SK-N-SH (cell line): ENCODE results near the gene MYLK. TPM values are rescaled to one million over a fixed set of nuclear protein-coding genes. Genes with fewer than 3 reads are reported as not detected.

Experiments used
- CTCF ChIA-PET: fragments of 300-600, 350-600 bp; formaldehyde crosslinking; extraction: SDS; loops from one replicate; lab custom pipeline; 2021; lab: Yijun Ruan, JAX
- POLR2A ChIA-PET: fragments of 350-600 bp; sonication (Branson Sonifier 250); formaldehyde crosslinking; extraction: SDS; loops from one replicate; lab custom pipeline; 2020; ENCODE audit warnings: antibody characterized with exemption, inconsistent platforms; lab: Yijun Ruan, JAX
- DNase-seq: peaks from one replicate; pipeline ENCODE4 v3.0.0; 2012
- H2AFZ ChIP-seq: fragments of 200-600 bp; sonication (generic); 2 replicates; pipeline ENCODE4 v1.8.1; 2016; ENCODE audit warnings: antibody characterized with exemption, mild to moderate bottlenecking, low read depth
- H3F3A ChIP-seq: fragments of 200-600 bp; sonication (generic); replicated peaks from 2 replicates; pipeline ENCODE3; 2016; ENCODE audit warnings: antibody characterized with exemption, mild to moderate bottlenecking; ENCODE audit not compliant: insufficient read depth
- H3K27ac ChIP-seq, 2 experiments: fragments of 200-500 bp in 1 of 2; fragments of 200-600 bp in 1 of 2; sonication (Bioruptor generic) in 1 of 2; sonication (generic), shearing (Covaris generic) in 1 of 2; 2 replicates each; pipeline versions ENCODE4 v1.5.1 to v1.6.1; 2014 to 2016; ENCODE audit warnings: low read depth in 2 of 2, inconsistent platforms in 1 of 2, low read length in 1 of 2, mild to moderate bottlenecking in 1 of 2, mixed read lengths in 1 of 2
- H3K27me3 ChIP-seq: fragments of 200-600 bp; sonication (generic), shearing (Covaris generic); 2 replicates; pipeline ENCODE4 v1.6.1; 2016; ENCODE audit warnings: mixed run types; ENCODE audit not compliant: insufficient read depth
- H3K36me3 ChIP-seq, 2 experiments: fragments of 200-500 bp in 1 of 2; fragments of 200-600 bp in 1 of 2; sonication (Bioruptor generic) in 1 of 2; sonication (generic) in 1 of 2; replicated peaks in 1 of 2; 2 replicates each; pipeline versions ENCODE3 to v1.5.1; 2014 to 2016; ENCODE audit warnings: low read length in 1 of 2, mild to moderate bottlenecking in 1 of 2; ENCODE audit not compliant: insufficient read depth in 2 of 2, control insufficient read depth in 1 of 2
- H3K4me1 ChIP-seq, 2 experiments: fragments of 200-500 bp in 1 of 2; fragments of 200-600 bp in 1 of 2; sonication (Bioruptor generic) in 1 of 2; sonication (generic), shearing (Covaris generic) in 1 of 2; 2 replicates each; pipeline versions ENCODE4 v1.5.1 to v1.6.1; 2014 to 2016; ENCODE audit warnings: low read depth in 1 of 2, low read length in 1 of 2, mixed run types in 1 of 2; ENCODE audit not compliant: insufficient read depth in 2 of 2, control insufficient read depth in 1 of 2
- H3K4me2 ChIP-seq: fragments of 200-600 bp; sonication (generic), shearing (Covaris generic); 2 replicates; pipeline ENCODE4 v1.6.1; 2017; ENCODE audit warnings: mixed run types
- H3K4me3 ChIP-seq, 2 experiments: fragments of 200-500 bp in 1 of 2; fragments of 200-600 bp in 1 of 2; sonication (Bioruptor generic) in 1 of 2; sonication (generic), shearing (Covaris generic) in 1 of 2; 2 replicates each; pipeline versions ENCODE4 v1.5.1 to v1.8.1; 2014 to 2016; ENCODE audit warnings: low read depth in 2 of 2, inconsistent platforms in 1 of 2, low read length in 1 of 2, mild to moderate bottlenecking in 1 of 2, mixed read lengths in 1 of 2, moderate library complexity in 1 of 2
- H3K79me2 ChIP-seq: fragments of 200-600 bp; sonication (generic); 2 replicates; pipeline ENCODE4 v1.8.1; 2017; ENCODE audit warnings: mild to moderate bottlenecking; ENCODE audit not compliant: insufficient read depth
- H3K9ac ChIP-seq: fragments of 200-600 bp; sonication (generic); 2 replicates; pipeline ENCODE4 v1.6.1; 2017; ENCODE audit warnings: mixed run types
- H3K9me2 ChIP-seq: fragments of 200-600 bp; sonication (generic); 2 replicates; pipeline ENCODE4 v1.6.1; 2017; ENCODE audit warnings: mixed run types
- H3K9me3 ChIP-seq: fragments of 200-600 bp; sonication (generic); 2 replicates; pipeline ENCODE4 v1.6.1; 2017; ENCODE audit warnings: mixed run types, mild to moderate bottlenecking, moderate library complexity
- H4K20me1 ChIP-seq: fragments of 200-600 bp; sonication (generic); 2 replicates; pipeline ENCODE4 v1.6.1; 2017; ENCODE audit warnings: mild to moderate bottlenecking, mixed run types; ENCODE audit not compliant: insufficient read depth
- ELF1 ChIP-seq: IDR thresholded peaks from 2 replicates; pipeline ENCODE4 v1.4.0; 2012
- FOSL2 ChIP-seq: IDR thresholded peaks from 2 replicates; pipeline ENCODE4 v1.4.0; 2012; ENCODE audit warnings: low read depth, mild to moderate bottlenecking, moderate library complexity, borderline replicate concordance
- GATA2 ChIP-seq: sonication (generic); formaldehyde crosslinking; IDR thresholded peaks from 2 replicates; pipeline ENCODE4 v1.5.0; 2020; ENCODE audit warnings: mild to moderate bottlenecking, missing genetic modification reagents
- JUND ChIP-seq: IDR thresholded peaks from 2 replicates; pipeline ENCODE4 v1.4.0; 2012
- MEF2A ChIP-seq: IDR thresholded peaks from 2 replicates; pipeline ENCODE4 v1.4.0; 2012; ENCODE audit warnings: low read depth, borderline replicate concordance
- MXI1 ChIP-seq: IDR thresholded peaks from 2 replicates; pipeline ENCODE4 v1.6.1; 2012; ENCODE audit warnings: mild to moderate bottlenecking, low read depth, low read length, improper control_type of control experiment
- NFIC ChIP-seq: IDR thresholded peaks from 2 replicates; pipeline ENCODE4 v1.4.0; 2012; ENCODE audit warnings: borderline replicate concordance
- NRF1 ChIP-seq: IDR thresholded peaks from 2 replicates; pipeline ENCODE4 v1.6.1; 2012; ENCODE audit warnings: low read depth, mild to moderate bottlenecking, low read length
- RCOR1 ChIP-seq: fragments of 150-350 bp; IDR thresholded peaks from 2 replicates; pipeline ENCODE4 v1.6.1; 2017; ENCODE audit warnings: antibody characterized with exemption, low read length
- RFX5 ChIP-seq: IDR thresholded peaks from 2 replicates; pipeline ENCODE4 v1.6.1; 2012; ENCODE audit warnings: mild to moderate bottlenecking, improper control_type of control experiment, low read length
- RXRA ChIP-seq: IDR thresholded peaks from 2 replicates; pipeline ENCODE4 v1.4.0; 2012; ENCODE audit warnings: low read depth, mild to moderate bottlenecking, borderline replicate concordance
- SMC3 ChIP-seq: IDR thresholded peaks from 2 replicates; pipeline ENCODE4 v1.6.1; 2012; ENCODE audit warnings: low read depth, low read length, improper control_type of control experiment
- TAF1 ChIP-seq: IDR thresholded peaks from 2 replicates; pipeline ENCODE4 v1.6.1; 2012; ENCODE audit warnings: low read depth, mild to moderate bottlenecking, low read length, moderate library complexity, borderline replicate concordance
- TEAD4 ChIP-seq: IDR thresholded peaks from 2 replicates; pipeline ENCODE4 v1.4.0; 2012; ENCODE audit warnings: mild to moderate bottlenecking, borderline replicate concordance; ENCODE audit not compliant: insufficient read depth
- YY1 ChIP-seq: IDR thresholded peaks from 2 replicates; pipeline ENCODE4 v1.4.0; 2012; ENCODE audit warnings: low read depth, mild to moderate bottlenecking
- WGBS: methylation state at CpG from one replicate; pipeline ENCODE4 v1.1.6; 2017; ENCODE audit warnings: low lambda C conversion rate; 5-methylcytosine and 5-hydroxymethylcytosine counted together
- polyA plus RNA-seq, 3 experiments: library from polyadenylated mRNA; depleted of rRNA; stranded (reverse); fragments of >200 nt; gene quantifications; 2 replicates each; pipeline ENCODE4 v1.2.3, GENCODE V29; 2012
- TF ChIP-seq, protein P1 (sequence below): fragments of 200-600 bp; sonication (generic); IDR thresholded peaks from 2 replicates; pipeline ENCODE4 v1.6.1; 2017; ENCODE audit warnings: antibody characterized with exemption, mild to moderate bottlenecking, moderate library complexity
- TF ChIP-seq, protein P2 (sequence below): fragments of 150-350 bp; IDR thresholded peaks from 2 replicates; pipeline ENCODE4 v1.6.1; 2017; ENCODE audit warnings: antibody characterized with exemption, low read length, low read depth, borderline replicate concordance
- TF ChIP-seq, protein P3 (sequence below): IDR thresholded peaks from 2 replicates; pipeline ENCODE4; 2012
- TF ChIP-seq, protein P4 (sequence below): IDR thresholded peaks from 2 replicates; pipeline ENCODE4 v1.6.1; 2012; ENCODE audit warnings: mild to moderate bottlenecking, low read depth, low read length, moderate library complexity

Gene MYLK
- polyA plus RNA-seq, 1 of the 3 experiments (the other 2 are of a cell fraction) = 272 TPM

DNA sequence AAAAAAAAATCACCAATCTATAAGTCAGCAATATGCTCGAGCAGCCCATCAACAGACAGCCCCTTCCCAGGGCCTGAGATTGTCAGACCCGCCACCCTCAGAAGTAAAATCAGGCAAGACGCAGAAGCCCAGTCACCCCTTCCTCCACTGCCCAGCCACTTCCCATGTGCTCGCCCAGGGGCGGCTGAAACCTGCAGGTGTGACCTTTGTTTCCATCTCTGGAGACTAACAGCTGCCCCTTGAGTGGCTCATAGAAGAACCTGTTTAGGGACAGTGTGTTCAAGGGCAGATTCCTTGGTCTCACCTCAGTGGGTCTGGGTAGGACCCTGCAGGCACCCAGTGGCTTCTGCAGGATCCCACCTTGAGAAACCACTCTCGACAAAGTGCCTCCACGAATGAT, 105.6 kb downstream of the MYLK start:
- no peaks in the 10 kb centered on the region for H3K9me3 ChIP-seq
- no peak overlapping the region for H3K9ac ChIP-seq
- peaks cover 45 to 60% of the 10 kb centered on the region in 2 experiments for H3K4me1 ChIP-seq
- H2AFZ ChIP-seq = no peak overlapping the region
- no peak for TF ChIP-seq RFX5
- no peak for TF ChIP-seq RCOR1
- no peak for TF ChIP-seq YY1
- TF ChIP-seq TEAD4 = no peak
- no peak for TF ChIP-seq SMC3
- no peak for TF ChIP-seq GATA2 (CRISPR knock-in tag)
- TF ChIP-seq, protein P1, sequence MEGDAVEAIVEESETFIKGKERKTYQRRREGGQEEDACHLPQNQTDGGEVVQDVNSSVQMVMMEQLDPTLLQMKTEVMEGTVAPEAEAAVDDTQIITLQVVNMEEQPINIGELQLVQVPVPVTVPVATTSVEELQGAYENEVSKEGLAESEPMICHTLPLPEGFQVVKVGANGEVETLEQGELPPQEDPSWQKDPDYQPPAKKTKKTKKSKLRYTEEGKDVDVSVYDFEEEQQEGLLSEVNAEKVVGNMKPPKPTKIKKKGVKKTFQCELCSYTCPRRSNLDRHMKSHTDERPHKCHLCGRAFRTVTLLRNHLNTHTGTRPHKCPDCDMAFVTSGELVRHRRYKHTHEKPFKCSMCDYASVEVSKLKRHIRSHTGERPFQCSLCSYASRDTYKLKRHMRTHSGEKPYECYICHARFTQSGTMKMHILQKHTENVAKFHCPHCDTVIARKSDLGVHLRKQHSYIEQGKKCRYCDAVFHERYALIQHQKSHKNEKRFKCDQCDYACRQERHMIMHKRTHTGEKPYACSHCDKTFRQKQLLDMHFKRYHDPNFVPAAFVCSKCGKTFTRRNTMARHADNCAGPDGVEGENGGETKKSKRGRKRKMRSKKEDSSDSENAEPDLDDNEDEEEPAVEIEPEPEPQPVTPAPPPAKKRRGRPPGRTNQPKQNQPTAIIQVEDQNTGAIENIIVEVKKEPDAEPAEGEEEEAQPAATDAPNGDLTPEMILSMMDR = no peak
- TF ChIP-seq MEF2A = no peak
- TF ChIP-seq, protein P2, sequence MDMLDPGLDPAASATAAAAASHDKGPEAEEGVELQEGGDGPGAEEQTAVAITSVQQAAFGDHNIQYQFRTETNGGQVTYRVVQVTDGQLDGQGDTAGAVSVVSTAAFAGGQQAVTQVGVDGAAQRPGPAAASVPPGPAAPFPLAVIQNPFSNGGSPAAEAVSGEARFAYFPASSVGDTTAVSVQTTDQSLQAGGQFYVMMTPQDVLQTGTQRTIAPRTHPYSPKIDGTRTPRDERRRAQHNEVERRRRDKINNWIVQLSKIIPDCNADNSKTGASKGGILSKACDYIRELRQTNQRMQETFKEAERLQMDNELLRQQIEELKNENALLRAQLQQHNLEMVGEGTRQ = no peak
- TF ChIP-seq RXRA = no peak
- no peak for TF ChIP-seq ELF1
- no peak for TF ChIP-seq FOSL2
- TF ChIP-seq NFIC = no peak
- no peak for TF ChIP-seq NRF1
- no peak for TF ChIP-seq MXI1
- TF ChIP-seq, all 33 proteins: peak for 0
- H3K79me2 ChIP-seq = peaks cover 72% of the 10 kb centered on the region
- no peak for DNase-seq
- ChIA-PET POLR2A (no interaction called here), CTCF (interaction anchor here (1.2 to 2.4 kb wide), 2 partner anchors 55 to 126 kb away, joined by 4 to 8 read pairs; no protein-coding TSS in a partner anchor)
- WGBS = 98% methylated on average over 7 of the region's 7 CpGs
- no peaks in the 10 kb centered on the region for H3K27me3 ChIP-seq
- no peak overlapping the region for H3K4me2 ChIP-seq
- peak overlapping the region in 1 of 2 experiments; percentile 90; a peak in 2 of 4 replicates for H3K27ac ChIP-seq
- H3K36me3 ChIP-seq = peaks cover 15 to 33% of the 10 kb centered on the region in 2 experiments
- peaks cover 46% of the 10 kb centered on the region for H3F3A ChIP-seq
- H3K9me2 ChIP-seq = no peaks in the 10 kb centered on the region
- H3K4me3 ChIP-seq = no peak overlapping the region
- H4K20me1 ChIP-seq = no peaks in the 10 kb centered on the region

DNA sequence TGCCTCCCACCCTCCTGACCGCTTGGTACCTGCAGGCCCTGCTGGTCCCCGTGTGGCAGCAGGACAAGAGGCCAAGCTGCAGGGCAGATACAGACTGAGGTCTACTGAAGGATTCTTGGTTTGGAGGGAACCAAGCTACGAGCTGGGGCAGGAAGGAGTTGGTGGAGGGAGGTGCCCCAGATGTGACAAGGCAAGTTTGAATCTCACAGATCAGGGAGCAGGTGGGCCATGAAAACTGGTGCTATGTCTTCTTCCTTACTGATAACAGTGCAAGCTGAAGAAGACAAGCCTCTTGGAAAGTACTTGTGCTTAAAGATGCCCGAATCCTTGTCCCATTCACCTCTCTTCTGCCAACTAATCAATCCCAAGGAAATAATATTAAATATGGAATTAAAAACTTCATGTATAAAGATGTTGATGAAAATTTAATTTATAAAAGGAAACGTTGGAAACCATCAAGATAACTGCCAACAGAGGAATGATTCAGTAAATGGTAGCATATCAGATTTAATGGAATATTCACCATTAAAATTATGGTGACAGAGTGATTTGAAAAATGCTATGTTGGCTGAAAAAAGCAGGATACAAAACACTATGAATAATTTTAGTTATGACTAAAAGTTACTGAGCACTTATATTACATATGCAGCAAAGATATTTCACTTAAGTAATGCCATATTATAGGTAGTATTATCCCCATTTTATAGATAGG, 107.9 kb downstream of the MYLK start:
- H4K20me1 ChIP-seq = no peaks in the 10 kb centered on the region
- H3K79me2 ChIP-seq = peaks cover 83% of the 10 kb centered on the region
- H3K27me3 ChIP-seq = no peaks in the 10 kb centered on the region
- no peaks in the 10 kb centered on the region for H3K9me3 ChIP-seq
- ChIA-PET POLR2A (no interaction called here), CTCF (interaction anchor here (0.6 kb wide), 1 partner anchor 123 kb away, joined by 3 read pairs; no protein-coding TSS in a partner anchor)
- H3K4me3 ChIP-seq = no peak overlapping the region
- H3K9ac ChIP-seq = no peak overlapping the region
- peaks cover 15 to 51% of the 10 kb centered on the region in 2 experiments for H3K36me3 ChIP-seq
- H2AFZ ChIP-seq = no peak overlapping the region
- H3K9me2 ChIP-seq = no peaks in the 10 kb centered on the region
- no peak for DNase-seq
- H3K4me2 ChIP-seq = no peak overlapping the region
- peak overlapping the region; percentile 81 to 98; a peak in 3 of 4 replicates for H3K27ac ChIP-seq
- peaks cover 43% of the 10 kb centered on the region for H3F3A ChIP-seq
- H3K4me1 ChIP-seq = peaks cover 37 to 46% of the 10 kb centered on the region in 2 experiments
- WGBS = 73% methylated on average over 5 of the region's 5 CpGs
- TF ChIP-seq RCOR1 (no peak), RFX5 (no peak), JUND (no peak), TEAD4 (no peak), MXI1 (no peak), TAF1 (no peak)
- TF ChIP-seq, protein P3, sequence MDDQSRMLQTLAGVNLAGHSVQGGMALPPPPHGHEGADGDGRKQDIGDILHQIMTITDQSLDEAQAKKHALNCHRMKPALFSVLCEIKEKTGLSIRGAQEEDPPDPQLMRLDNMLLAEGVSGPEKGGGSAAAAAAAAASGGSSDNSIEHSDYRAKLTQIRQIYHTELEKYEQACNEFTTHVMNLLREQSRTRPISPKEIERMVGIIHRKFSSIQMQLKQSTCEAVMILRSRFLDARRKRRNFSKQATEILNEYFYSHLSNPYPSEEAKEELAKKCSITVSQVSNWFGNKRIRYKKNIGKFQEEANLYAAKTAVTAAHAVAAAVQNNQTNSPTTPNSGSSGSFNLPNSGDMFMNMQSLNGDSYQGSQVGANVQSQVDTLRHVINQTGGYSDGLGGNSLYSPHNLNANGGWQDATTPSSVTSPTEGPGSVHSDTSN = peak; percentile 51
- TF ChIP-seq, protein P4, sequence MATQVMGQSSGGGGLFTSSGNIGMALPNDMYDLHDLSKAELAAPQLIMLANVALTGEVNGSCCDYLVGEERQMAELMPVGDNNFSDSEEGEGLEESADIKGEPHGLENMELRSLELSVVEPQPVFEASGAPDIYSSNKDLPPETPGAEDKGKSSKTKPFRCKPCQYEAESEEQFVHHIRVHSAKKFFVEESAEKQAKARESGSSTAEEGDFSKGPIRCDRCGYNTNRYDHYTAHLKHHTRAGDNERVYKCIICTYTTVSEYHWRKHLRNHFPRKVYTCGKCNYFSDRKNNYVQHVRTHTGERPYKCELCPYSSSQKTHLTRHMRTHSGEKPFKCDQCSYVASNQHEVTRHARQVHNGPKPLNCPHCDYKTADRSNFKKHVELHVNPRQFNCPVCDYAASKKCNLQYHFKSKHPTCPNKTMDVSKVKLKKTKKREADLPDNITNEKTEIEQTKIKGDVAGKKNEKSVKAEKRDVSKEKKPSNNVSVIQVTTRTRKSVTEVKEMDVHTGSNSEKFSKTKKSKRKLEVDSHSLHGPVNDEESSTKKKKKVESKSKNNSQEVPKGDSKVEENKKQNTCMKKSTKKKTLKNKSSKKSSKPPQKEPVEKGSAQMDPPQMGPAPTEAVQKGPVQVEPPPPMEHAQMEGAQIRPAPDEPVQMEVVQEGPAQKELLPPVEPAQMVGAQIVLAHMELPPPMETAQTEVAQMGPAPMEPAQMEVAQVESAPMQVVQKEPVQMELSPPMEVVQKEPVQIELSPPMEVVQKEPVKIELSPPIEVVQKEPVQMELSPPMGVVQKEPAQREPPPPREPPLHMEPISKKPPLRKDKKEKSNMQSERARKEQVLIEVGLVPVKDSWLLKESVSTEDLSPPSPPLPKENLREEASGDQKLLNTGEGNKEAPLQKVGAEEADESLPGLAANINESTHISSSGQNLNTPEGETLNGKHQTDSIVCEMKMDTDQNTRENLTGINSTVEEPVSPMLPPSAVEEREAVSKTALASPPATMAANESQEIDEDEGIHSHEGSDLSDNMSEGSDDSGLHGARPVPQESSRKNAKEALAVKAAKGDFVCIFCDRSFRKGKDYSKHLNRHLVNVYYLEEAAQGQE = no peak
